SK-N-MC (cell line): ENCODE measurements around the gene PIGT.
A peak's percentile ranks its signal among the peaks of the same experiment; 100 is the strongest.

Experiments
- DNase-seq: peaks from one replicate; pipeline ENCODE4 v3.0.0-alpha.2; 2011; ENCODE audit warnings: low read depth, low spot score
- H3K27ac ChIP-seq: fragments of 200-600 bp; sonication (generic); 2 replicates; pipeline ENCODE4 v1.5.1; 2016; ENCODE audit warnings: mixed run types
- H3K36me3 ChIP-seq: fragments of 200-600 bp; sonication (generic); 2 replicates; pipeline ENCODE4 v1.6.1; 2017; ENCODE audit warnings: antibody characterized with exemption, low read length, mixed read lengths; ENCODE audit not compliant: insufficient read depth
- H3K4me3 ChIP-seq: fragments of 200-600 bp; sonication (generic); 2 replicates; pipeline ENCODE4 v1.5.1; 2016
- H3K9ac ChIP-seq: fragments of 200-600 bp; sonication (generic); 2 replicates; pipeline ENCODE4 v1.8.0; 2017; ENCODE audit warnings: mixed run types, mixed read lengths; ENCODE audit not compliant: insufficient read length
- H3K9me3 ChIP-seq: fragments of 200-600 bp; sonication (generic); 2 replicates; pipeline ENCODE4 v1.6.1; 2017; ENCODE audit warnings: low read depth, mild to moderate bottlenecking, antibody characterized with exemption, low read length, moderate library complexity, mixed read lengths
- EZH2 ChIP-seq: fragments of 200-600 bp; sonication (generic); IDR thresholded peaks from one replicate; pipeline ENCODE4 v1.6.1; 2017; ENCODE audit warnings: antibody characterized with exemption
- FOXP2 ChIP-seq: optimal IDR thresholded peaks from 2 replicates; pipeline ENCODE3; 2011; ENCODE audit warnings: mild to moderate bottlenecking, moderate library complexity; ENCODE audit not compliant: insufficient read depth; ENCODE audit errors: extremely low read length, control extremely low read depth
- POLR2AphosphoS5 ChIP-seq: IDR thresholded peaks from 2 replicates; pipeline ENCODE4 v1.6.1; 2012; ENCODE audit warnings: mild to moderate bottlenecking, low read depth, low read length, borderline replicate concordance

PIGT gene

DNA sequence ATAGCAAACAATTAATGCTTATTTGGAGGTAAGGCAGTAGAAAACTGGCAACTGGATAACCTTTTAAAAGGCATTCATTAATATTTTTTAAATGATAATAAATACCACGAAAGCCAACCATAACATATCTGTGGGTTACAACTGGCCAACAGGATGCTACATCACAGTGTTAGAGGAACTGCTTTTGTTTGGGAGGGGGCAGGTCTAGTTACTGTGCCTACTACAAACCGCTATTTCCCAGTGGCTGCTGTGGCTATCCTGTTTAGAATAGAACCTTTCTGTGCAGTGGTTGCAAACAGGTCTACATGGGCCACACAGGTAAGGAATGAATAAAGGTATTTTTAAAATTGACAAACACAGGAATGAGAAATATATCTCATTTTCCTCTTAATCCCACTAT lies 976 bp downstream of the PIGT start:
- Histone ChIP-seq H3K9ac (peak overlapping the region; percentile 90), H3K9me3 (no peaks in the 10 kb centered on the region), H3K36me3 (peaks cover 33% of the 10 kb centered on the region; the same call in 1 of the 2 replicates), H3K4me3 (peak overlapping the region; percentile 85), H3K27ac (no peak overlapping the region)
- TF ChIP-seq EZH2 (no peak), FOXP2 (no peak), POLR2AphosphoS5 (no peak)
- DNase-seq, result no peak

DNA sequence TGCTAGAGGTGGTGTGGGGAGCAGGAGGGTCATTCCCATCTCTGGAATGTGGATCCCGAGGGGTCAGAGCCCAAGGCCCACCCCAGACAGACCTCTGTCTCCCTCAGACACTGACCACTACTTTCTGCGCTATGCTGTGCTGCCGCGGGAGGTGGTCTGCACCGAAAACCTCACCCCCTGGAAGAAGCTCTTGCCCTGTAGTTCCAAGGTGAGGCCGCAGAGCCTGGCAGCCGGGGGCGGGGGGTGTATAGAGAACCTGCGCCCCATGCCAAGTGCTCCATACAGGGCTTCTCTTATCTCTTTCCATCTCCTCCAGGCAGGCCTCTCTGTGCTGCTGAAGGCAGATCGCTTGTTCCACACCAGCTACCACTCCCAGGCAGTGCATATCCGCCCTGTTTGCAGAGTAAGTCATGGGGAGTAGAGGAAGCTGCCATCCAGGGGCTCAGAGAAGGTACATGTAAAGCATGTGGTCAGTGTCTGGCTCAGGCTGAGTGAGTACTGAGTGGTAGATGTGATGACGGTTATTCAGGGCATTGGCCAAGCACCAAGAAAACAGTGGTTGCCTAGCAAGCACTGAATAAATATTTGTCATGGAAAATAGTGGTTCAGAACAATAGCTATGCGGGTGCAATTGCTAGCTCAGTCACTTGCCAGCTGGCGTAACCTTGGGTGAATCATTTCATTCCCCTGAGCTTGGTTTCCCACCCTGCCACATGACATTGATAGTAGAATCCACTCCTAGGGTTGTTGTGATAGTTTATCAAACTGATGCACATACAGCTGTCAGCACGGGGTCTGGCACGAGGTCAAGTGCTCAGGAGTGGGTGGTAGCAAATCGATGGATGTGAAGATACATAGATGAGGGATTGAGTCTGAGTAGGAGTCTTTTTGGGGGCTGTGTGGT lies 3.5 kb downstream of the PIGT start:
- H3K27ac ChIP-seq, result no peak overlapping the region
- H3K36me3 ChIP-seq, result peaks cover 50% of the 10 kb centered on the region
- no peaks in the 10 kb centered on the region for H3K9me3 ChIP-seq
- no peak overlapping the region for H3K4me3 ChIP-seq
- TF ChIP-seq POLR2AphosphoS5 (no peak), EZH2 (no peak), FOXP2 (no peak)
- H3K9ac ChIP-seq, result no peak overlapping the region
- DNase-seq, result no peak

DNA sequence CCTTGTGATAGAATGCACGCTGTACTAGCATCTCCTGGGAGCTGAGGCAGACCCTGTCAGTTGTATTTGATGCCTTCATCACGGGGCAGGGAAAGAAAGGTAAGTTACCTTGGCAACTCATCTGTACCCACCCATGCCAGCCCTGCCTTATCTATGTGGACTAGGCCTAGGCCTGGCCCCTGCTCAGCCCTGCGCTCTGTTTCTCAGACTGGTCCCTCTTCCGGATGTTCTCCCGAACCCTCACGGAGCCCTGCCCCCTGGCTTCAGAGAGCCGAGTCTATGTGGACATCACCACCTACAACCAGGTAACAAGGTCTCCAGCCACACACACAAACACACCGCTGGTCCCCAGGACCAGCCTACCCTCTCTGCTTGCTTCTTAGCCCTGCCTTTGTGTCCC lies 4.2 kb downstream of the PIGT start:
- Histone ChIP-seq H3K4me3 (no peak overlapping the region), H3K27ac (no peak overlapping the region), H3K9me3 (no peaks in the 10 kb centered on the region), H3K9ac (no peak overlapping the region), H3K36me3 (peaks cover 53% of the 10 kb centered on the region)
- TF ChIP-seq EZH2, result no peak
- TF ChIP-seq FOXP2, result no peak
- TF ChIP-seq POLR2AphosphoS5, result no peak
- no peak for DNase-seq

DNA sequence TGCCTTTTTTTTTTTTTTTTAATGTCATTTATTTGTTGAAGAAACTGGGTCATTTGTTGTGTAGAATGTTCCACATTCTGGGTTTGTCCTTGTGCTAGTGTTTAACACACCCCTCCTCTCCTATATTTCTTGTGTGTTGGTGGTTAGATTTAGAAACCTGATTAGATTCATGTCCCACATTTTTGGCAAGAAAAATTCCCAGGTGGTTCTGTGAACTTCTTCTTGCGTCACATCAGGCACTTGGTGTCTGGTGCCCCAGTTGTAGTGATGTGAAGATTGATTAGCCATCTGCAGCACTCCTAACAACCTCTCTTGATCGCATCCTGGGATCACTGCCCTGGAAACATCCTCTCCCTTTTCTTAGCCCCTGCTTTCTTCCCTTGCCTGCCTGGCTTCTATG lies 7.8 kb downstream of the PIGT start:
- Histone ChIP-seq H3K36me3 (peaks cover 58% of the 10 kb centered on the region), H3K9ac (no peak overlapping the region), H3K27ac (no peak overlapping the region)

DNA sequence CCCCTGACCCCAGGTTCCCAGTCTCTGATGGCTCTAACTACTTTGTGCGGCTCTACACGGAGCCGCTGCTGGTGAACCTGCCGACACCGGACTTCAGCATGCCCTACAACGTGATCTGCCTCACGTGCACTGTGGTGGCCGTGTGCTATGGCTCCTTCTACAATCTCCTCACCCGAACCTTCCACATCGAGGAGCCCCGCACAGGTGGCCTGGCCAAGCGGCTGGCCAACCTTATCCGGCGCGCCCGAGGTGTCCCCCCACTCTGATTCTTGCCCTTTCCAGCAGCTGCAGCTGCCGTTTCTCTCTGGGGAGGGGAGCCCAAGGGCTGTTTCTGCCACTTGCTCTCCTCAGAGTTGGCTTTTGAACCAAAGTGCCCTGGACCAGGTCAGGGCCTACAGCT lies 9.6 kb downstream of the PIGT start:
- H3K9me3 ChIP-seq, result no peaks in the 10 kb centered on the region

More for the DNA sequence above, 7.8 kb downstream of the PIGT start:
- DNase-seq, result no peak
- H3K4me3 ChIP-seq, result no peak overlapping the region
- TF ChIP-seq POLR2AphosphoS5 (no peak), FOXP2 (no peak), EZH2 (no peak)
- H3K9me3 ChIP-seq, result no peaks in the 10 kb centered on the region

DNA sequence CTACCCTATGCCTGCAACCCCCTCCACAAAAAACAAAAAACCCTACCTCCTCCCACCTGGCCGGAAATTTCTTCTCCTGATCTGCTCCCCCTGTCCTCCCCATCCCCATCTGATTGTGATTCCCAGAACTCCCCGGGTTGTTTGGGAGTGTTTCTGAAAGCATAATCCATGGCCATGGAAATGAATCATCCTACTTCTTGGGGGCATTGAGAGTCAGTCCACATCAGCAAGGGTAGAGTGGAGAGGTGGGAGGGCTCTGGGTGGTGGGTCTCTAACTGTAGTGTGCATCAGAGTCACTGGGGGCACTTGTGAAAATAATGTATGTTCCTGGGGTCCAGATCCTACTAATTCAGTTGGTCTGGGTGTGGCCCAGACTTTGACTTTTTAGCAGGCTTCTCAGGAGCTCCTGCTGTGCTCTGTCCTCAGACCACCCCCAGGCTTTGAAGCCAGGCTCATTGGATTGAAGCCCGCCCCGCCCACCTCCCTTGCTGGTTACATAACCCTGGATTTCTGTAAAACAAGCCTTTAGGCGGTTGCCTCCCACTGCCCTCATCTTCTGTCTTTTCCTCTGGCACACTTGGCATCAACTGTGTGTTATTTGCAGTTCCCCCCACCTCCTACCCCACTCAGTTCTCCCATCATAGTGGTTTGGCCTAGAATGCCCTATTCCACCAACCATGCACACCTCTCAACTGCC lies 10.5 kb downstream of the PIGT start:
- H3K9ac ChIP-seq, result no peak overlapping the region
- no peak for TF ChIP-seq POLR2AphosphoS5
- H3K27ac ChIP-seq, result peak overlapping the region; percentile 9; the same call in 1 of the 2 replicates
- H3K4me3 ChIP-seq, result no peak overlapping the region
- H3K9me3 ChIP-seq, result no peaks in the 10 kb centered on the region
- no peak for DNase-seq
- peaks cover 32% of the 10 kb centered on the region for H3K36me3 ChIP-seq

More for the DNA sequence above, 9.6 kb downstream of the PIGT start:
- H3K27ac ChIP-seq, result no peak overlapping the region
- TF ChIP-seq FOXP2 (no peak), POLR2AphosphoS5 (no peak), EZH2 (no peak)
- peaks cover 41% of the 10 kb centered on the region for H3K36me3 ChIP-seq
- H3K4me3 ChIP-seq, result no peak overlapping the region
- no peak for DNase-seq
- H3K9ac ChIP-seq, result no peak overlapping the region

DNA sequence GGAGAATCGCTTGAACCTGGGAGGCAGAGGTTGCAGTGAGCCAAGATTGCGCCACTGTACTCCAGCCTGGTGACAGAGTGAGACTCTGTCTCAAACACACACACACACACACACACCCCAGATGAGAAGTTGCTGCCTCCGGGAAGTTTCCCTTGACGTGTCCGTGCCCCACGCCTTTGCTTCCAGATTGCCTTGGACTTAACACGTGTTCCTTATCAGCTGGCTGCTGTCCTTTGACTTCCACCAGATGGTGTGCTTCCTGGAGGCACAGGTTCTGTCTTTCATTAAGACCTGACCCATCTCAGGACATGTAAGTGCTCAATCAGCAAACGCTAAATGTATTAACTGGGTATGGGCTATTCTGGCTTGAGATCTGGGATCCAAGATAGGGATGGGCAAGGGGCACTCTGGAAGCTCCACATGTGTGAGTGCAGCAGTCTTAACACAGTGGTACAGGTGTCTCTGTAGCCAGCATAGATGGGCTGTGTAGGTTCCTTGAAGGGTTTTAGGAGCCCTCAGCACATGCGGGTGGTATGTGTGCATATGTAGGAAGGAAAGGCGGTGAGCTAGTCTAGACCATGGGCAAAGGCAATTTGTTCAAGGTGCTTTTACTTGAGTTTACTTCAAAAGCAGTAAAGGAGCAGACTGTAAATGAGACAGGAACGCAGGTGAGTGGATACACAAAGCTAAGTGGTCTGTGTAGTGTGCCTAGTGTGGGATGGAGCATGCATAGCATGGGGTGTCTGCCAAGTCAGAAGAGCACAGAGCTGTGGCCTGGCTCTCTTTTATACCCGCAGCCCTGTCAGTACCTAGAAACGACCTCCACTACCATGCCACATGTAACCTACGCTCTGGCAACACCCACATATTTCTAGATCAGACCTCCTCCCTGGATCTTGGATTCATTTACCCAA lies 11.6 kb downstream of the PIGT start:
- TF ChIP-seq FOXP2 (no peak), POLR2AphosphoS5 (no peak), EZH2 (no peak)
- no peaks in the 10 kb centered on the region for H3K9me3 ChIP-seq
- no peak overlapping the region for H3K9ac ChIP-seq
- no peak for DNase-seq
- peaks cover 24% of the 10 kb centered on the region for H3K36me3 ChIP-seq
- no peak overlapping the region for H3K4me3 ChIP-seq
- no peak overlapping the region for H3K27ac ChIP-seq

DNA sequence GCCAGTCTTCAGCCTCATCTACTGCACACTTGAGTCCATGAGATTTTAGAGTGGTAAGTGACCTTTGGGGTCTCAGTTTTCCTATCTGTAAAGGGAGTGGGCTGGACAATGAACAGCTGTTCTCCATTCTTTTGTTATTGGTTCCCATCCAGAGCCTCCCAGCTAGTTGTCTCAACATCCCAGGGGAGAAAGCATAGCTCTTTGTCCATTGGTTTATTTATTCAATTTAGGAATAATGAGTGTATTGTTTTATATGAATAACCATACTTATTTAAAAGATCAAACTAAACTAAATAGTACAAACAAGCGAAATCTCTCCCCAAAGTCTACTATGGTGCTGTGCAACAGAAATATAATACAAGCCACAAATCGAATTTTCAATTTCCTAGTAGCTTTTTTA lies 13.7 kb downstream of the PIGT start:
- TF ChIP-seq FOXP2, result no peak
- no peak for TF ChIP-seq EZH2
- TF ChIP-seq POLR2AphosphoS5, result no peak
- no peak overlapping the region for H3K4me3 ChIP-seq
- no peak overlapping the region for H3K9ac ChIP-seq
- peaks cover 11% of the 10 kb centered on the region; the same call in 1 of the 2 replicates for H3K36me3 ChIP-seq
- no peaks in the 10 kb centered on the region for H3K9me3 ChIP-seq
- H3K27ac ChIP-seq, result no peak overlapping the region
- no peak for DNase-seq

DNA sequence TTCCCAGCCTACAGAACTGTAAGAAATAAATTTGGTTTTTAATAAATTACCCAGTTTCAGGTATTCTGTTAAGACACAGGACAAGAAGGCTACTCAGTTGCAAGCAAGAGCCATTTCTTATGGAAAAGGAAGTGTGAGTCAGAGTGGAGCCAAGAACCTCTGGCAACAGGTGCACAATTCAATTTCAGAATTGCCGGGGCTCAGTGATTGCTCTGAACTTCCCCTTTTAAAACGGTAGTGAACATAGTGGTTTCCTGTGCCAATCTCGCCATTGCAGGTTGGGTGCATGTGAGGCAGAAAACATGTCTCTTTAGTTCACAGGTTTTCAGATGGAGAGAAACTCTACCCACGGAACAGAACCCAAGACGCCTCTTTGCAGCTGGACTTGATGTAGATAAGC lies 16.4 kb downstream of the PIGT start:
- no peak overlapping the region for H3K4me3 ChIP-seq
- no peak for TF ChIP-seq EZH2
- TF ChIP-seq POLR2AphosphoS5, result no peak
- no peak for TF ChIP-seq FOXP2
- no peaks in the 10 kb centered on the region for H3K36me3 ChIP-seq
- H3K27ac ChIP-seq, result no peak overlapping the region
- no peak overlapping the region for H3K9ac ChIP-seq
- H3K9me3 ChIP-seq, result no peaks in the 10 kb centered on the region
- DNase-seq, result no peak
